ENCODE data around the gene PRKCA. TPM values are rescaled to one million over a fixed set of nuclear protein-coding genes. Genes with fewer than 3 reads are reported as not detected.
"Not testable (repeated sequence)": the region's sequence is repeated elsewhere in the genome, so short reads cannot be mapped to it uniquely, and the experiment has no call there.

Gene PRKCA
- polyA plus RNA-seq, 1 donor: 24.4 TPM

DNA sequence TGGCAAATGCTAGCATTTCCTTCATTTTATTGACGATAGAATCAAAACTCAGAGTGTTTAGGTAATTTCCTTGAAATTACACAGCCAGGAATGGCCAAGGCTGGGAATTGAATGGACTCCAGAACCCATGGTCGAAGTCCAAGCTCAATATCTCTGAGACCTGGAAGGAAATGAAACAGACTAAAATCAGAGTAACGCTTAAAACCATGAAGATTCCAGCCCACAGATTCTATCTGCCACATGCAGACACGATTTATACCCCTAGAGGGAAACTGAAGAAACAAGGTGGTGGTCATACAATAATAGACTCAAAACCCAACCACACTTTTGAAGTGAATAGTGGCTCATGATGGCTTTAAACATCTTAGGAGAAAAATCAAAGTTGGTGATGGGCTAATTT, 95.6 kb downstream of the PRKCA start:
- peak in 1 of 2 donors; percentile 66 for DNase-seq
- peaks cover 2% of the 10 kb centered on the region for H3K36me3 ChIP-seq (ENCODE audit: control insufficient read depth, insufficient read depth, low read length)
- H3K9me3 ChIP-seq (ENCODE audit: control insufficient read depth, low read depth, low read length): no peaks in the 10 kb centered on the region
- H3K27me3 ChIP-seq (ENCODE audit: control insufficient read depth, insufficient read depth, low read length): no peaks in the 10 kb centered on the region
- peaks cover 9% of the 10 kb centered on the region for H3K4me1 ChIP-seq (ENCODE audit: control insufficient read depth, insufficient read depth, low read length)
- H3K4me3 ChIP-seq (ENCODE audit: low read length): no peak overlapping the region
- 11% methylated on average over 1 of the region's 4 CpGs for WGBS (ENCODE audit: insufficient coverage, low lambda C conversion rate)
- peak overlapping the region; percentile 33 for H3K27ac ChIP-seq (ENCODE audit: low read length)

DNA sequence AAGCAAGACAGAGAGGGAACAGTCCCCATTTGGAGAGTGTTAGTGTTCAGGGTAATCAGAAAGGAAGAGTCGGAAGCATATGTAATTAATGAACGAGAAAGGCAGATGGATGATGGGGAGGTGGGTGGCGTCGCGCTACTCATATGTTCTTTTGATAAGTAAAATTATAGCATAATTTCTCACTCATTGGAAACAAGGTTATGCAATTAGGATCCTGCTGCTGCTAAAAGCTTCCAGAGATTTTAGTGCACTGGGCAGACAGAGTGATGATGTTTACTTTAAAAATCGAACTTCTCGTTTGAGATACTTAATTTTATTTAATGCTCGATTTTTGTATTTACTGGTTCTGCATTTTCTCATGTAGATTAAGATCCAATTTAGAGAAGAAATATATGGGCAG, 96.2 kb downstream of the PRKCA start:
- no peak for DNase-seq
- no peaks in the 10 kb centered on the region for H3K9me3 ChIP-seq (ENCODE audit: control insufficient read depth, low read depth, low read length)
- H3K4me3 ChIP-seq (ENCODE audit: low read length): no peak overlapping the region
- no peak overlapping the region for H3K27ac ChIP-seq (ENCODE audit: low read length)
- no CpG with 5 or more reads among the region's 8 CpGs for WGBS (ENCODE audit: insufficient coverage, low lambda C conversion rate)
- no peaks in the 10 kb centered on the region for H3K36me3 ChIP-seq (ENCODE audit: control insufficient read depth, insufficient read depth, low read length)
- H3K4me1 ChIP-seq (ENCODE audit: control insufficient read depth, insufficient read depth, low read length): peaks cover 9% of the 10 kb centered on the region
- no peaks in the 10 kb centered on the region for H3K27me3 ChIP-seq (ENCODE audit: control insufficient read depth, insufficient read depth, low read length)

DNA sequence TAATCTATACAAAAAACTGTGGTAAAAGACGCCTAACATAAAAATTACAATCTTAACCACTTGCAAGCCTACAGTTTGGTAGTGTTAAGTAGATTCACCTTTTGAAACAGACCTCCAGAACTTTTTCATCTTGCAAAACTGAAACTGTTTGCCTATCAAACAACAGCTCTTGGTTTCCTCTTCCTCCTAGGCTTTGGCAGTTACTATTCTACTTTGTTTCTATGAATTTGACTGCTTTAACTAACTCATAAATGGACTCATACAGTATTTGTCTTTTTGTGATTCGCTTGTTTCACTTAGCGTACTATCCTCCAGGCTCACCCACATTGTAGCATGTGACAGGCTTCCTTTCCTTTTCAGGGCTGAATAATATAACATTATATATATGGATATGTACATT, 97.0 kb downstream of the PRKCA start:
- Histone ChIP-seq H3K9me3 (ENCODE audit: control insufficient read depth, low read depth, low read length) (no peaks in the 10 kb centered on the region), H3K4me1 (ENCODE audit: control insufficient read depth, insufficient read depth, low read length) (peaks cover 9% of the 10 kb centered on the region), H3K27me3 (ENCODE audit: control insufficient read depth, insufficient read depth, low read length) (no peaks in the 10 kb centered on the region), H3K27ac (ENCODE audit: low read length) (no peak overlapping the region), H3K36me3 (ENCODE audit: control insufficient read depth, insufficient read depth, low read length) (no peaks in the 10 kb centered on the region), H3K4me3 (ENCODE audit: low read length) (no peak overlapping the region)
- no peak for DNase-seq
- 100% methylated on average over 1 of the region's 3 CpGs for WGBS (ENCODE audit: insufficient coverage, low lambda C conversion rate)

DNA sequence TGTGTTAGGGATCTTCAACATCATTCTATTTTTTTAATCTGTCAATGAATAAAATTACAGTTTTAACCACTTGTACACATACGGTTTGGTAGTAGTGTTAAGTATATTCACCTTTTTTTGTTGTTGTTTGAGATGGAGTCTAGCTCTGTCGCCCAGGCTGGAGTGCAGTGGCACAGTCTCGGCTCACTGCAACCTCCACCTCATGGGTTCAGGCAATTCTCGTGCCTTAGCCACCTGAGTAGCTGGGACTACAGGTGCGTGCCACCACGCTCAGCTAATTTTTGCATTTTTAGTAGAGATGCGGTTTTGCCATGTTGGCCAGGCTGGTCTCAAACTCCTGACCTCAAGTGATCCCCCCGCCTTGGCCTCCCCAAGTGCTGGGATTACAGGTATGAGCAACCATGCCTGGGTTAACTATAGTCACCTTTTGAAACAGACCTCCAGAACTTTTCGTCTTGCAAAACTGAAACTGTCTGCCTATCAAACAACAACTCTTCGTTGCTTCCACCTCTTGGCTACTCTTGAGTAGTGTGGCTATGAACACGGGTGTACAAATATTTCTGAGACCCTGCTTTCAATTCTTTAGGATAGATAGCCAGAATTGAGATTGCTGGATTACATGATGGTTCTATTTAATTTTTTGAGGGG, 97.8 kb downstream of the PRKCA start:
- not testable (repeated sequence) for H3K4me1 ChIP-seq (ENCODE audit: control insufficient read depth, insufficient read depth, low read length); H3K9me3 ChIP-seq (ENCODE audit: control insufficient read depth, low read depth, low read length); H3K27ac ChIP-seq (ENCODE audit: low read length); DNase-seq; H3K36me3 ChIP-seq (ENCODE audit: control insufficient read depth, insufficient read depth, low read length); H3K27me3 ChIP-seq (ENCODE audit: control insufficient read depth, insufficient read depth, low read length); H3K4me3 ChIP-seq (ENCODE audit: low read length)
- WGBS (ENCODE audit: insufficient coverage, low lambda C conversion rate): no CpG with 5 or more reads among the region's 11 CpGs

DNA sequence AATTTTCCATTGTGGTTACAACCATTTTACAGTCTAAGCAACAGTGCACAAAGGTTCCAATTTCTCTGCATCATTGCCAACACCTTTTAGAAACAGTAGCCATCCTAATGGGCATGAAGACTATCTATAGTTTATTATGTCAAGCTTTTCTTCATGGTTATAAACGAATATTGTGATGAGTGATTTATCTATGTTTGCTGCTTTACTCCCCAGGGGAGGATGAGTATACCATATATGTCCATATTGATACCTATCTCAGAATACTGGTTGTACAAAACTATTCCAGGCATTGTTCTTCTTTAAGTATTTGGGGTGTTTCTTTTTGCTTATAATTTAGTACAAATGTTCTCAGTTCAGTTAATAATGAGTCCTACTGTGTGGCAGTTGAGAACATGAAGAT, 98.3 kb downstream of the PRKCA start:
- no CpG with 5 or more reads among the region's 1 CpG for WGBS (ENCODE audit: insufficient coverage, low lambda C conversion rate)
- H3K4me1 ChIP-seq (ENCODE audit: control insufficient read depth, insufficient read depth, low read length): peaks cover 9% of the 10 kb centered on the region
- H3K9me3 ChIP-seq (ENCODE audit: control insufficient read depth, low read depth, low read length): no peaks in the 10 kb centered on the region
- H3K4me3 ChIP-seq (ENCODE audit: low read length): no peak overlapping the region
- H3K27ac ChIP-seq (ENCODE audit: low read length): no peak overlapping the region
- no peak for DNase-seq
- no peaks in the 10 kb centered on the region for H3K36me3 ChIP-seq (ENCODE audit: control insufficient read depth, insufficient read depth, low read length)
- no peaks in the 10 kb centered on the region for H3K27me3 ChIP-seq (ENCODE audit: control insufficient read depth, insufficient read depth, low read length)

DNA sequence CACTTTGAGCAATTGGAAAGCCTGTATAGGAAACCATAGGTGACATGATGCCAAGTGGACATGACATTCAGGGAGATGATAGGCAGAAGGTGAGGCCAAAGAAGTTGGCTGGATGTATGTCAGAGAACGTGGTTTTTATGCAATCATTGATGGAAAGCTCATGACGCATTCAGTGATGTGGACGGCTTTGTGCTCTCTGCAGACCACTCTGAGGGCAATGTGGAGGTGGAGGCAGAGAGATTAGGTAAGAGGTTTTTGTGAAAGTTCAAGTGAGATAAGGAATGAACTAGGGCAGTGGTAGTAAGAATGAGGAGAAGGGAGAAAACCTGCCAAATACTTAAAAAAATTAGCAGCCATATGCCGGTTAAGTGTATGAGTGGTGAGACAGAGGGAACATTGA, 99.0 kb downstream of the PRKCA start:
- Histone ChIP-seq H3K4me3 (ENCODE audit: low read length) (no peak overlapping the region), H3K9me3 (ENCODE audit: control insufficient read depth, low read depth, low read length) (no peaks in the 10 kb centered on the region), H3K27me3 (ENCODE audit: control insufficient read depth, insufficient read depth, low read length) (no peaks in the 10 kb centered on the region), H3K36me3 (ENCODE audit: control insufficient read depth, insufficient read depth, low read length) (no peaks in the 10 kb centered on the region), H3K4me1 (ENCODE audit: control insufficient read depth, insufficient read depth, low read length) (peaks cover 9% of the 10 kb centered on the region), H3K27ac (ENCODE audit: low read length) (no peak overlapping the region)
- no peak for DNase-seq
- WGBS (ENCODE audit: insufficient coverage, low lambda C conversion rate): 93% methylated on average over 3 of the region's 4 CpGs

DNA sequence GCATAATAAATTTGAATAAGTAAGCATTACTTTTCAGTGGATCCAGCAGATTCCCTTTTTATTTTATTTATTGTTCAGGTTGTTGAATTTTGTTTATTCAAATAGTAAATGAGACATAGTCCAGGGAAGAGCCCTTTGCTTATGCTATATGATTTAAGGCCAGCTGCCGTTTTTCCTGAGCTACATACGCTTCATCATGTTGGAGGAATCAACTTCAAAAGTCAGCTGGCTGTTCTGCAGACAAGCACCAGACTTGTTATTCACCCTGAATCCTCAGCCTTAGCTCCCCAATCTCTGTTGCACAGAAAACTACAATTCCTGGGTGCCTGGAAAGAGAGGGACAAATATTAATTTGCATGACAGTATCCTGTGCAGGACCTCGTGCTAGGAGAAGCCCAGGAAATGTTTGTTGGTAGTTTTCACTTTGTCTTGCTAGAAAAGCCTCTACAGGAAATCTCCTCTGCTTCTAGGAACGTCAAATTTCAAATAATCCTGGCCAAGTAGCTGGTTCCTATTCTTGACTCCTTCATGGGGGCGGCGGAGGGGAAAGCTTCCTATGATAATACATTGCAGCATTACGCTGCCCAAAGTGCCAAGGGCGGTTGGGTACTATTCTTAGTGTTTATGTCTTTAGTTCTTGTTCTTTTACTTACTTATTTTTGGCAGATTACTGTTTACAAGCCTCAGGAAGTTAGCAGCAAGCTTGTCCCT, 101.6 kb downstream of the PRKCA start:
- Histone ChIP-seq H3K4me1 (ENCODE audit: control insufficient read depth, insufficient read depth, low read length) (no peaks in the 10 kb centered on the region), H3K9me3 (ENCODE audit: control insufficient read depth, low read depth, low read length) (no peaks in the 10 kb centered on the region), H3K4me3 (ENCODE audit: low read length) (no peak overlapping the region), H3K27ac (ENCODE audit: low read length) (no peak overlapping the region), H3K27me3 (ENCODE audit: control insufficient read depth, insufficient read depth, low read length) (no peaks in the 10 kb centered on the region), H3K36me3 (ENCODE audit: control insufficient read depth, insufficient read depth, low read length) (no peaks in the 10 kb centered on the region)
- WGBS (ENCODE audit: insufficient coverage, low lambda C conversion rate): no CpG with 5 or more reads among the region's 8 CpGs
- DNase-seq: no peak

DNA sequence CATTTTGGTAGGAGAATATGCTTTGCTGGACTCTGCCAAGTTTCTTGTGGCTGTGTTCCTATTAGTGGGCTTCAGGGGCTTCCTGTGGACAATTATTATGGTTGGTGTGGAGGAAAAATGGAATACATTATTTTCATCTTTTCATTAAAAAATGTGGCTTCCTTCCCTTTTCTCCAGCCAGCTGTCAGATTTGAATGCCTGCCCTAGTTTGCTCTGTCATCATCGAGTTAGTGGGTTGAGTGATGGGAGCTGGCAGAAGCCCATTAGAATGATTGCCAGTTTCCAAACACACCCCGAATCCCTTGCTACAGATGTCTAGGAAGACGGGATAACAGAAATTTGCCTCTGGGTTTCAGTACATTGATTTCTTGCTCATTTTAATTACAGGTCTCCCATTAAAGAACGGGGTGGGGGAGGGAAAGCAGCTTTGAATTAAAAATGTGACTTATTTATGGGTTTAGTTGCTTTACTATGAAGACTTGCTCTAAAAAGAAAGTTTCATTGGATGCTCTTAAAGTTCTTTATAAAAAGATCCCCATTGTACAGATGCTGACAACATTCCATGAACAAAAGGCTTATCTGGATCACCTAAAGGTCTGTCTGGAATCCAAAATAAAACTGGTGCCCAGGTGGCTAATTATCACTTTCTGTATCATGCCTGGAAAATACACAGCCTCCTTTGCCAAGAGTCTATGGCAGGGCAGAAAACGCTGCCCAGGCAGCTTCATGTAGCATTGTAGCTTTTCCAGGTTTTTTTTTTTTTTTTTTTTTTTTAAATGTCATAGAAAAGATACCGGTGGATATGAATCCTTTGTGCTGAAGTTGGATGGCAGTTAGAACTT, 103.6 kb downstream of the PRKCA start:
- no peaks in the 10 kb centered on the region for H3K27me3 ChIP-seq (ENCODE audit: control insufficient read depth, insufficient read depth, low read length)
- no peaks in the 10 kb centered on the region for H3K4me1 ChIP-seq (ENCODE audit: control insufficient read depth, insufficient read depth, low read length)
- no peak overlapping the region for H3K27ac ChIP-seq (ENCODE audit: low read length)
- H3K36me3 ChIP-seq (ENCODE audit: control insufficient read depth, insufficient read depth, low read length): no peaks in the 10 kb centered on the region
- no peak overlapping the region for H3K4me3 ChIP-seq (ENCODE audit: low read length)
- DNase-seq: no peak
- no CpG with 5 or more reads among the region's 6 CpGs for WGBS (ENCODE audit: insufficient coverage, low lambda C conversion rate)
- no peaks in the 10 kb centered on the region for H3K9me3 ChIP-seq (ENCODE audit: control insufficient read depth, low read depth, low read length)

DNA sequence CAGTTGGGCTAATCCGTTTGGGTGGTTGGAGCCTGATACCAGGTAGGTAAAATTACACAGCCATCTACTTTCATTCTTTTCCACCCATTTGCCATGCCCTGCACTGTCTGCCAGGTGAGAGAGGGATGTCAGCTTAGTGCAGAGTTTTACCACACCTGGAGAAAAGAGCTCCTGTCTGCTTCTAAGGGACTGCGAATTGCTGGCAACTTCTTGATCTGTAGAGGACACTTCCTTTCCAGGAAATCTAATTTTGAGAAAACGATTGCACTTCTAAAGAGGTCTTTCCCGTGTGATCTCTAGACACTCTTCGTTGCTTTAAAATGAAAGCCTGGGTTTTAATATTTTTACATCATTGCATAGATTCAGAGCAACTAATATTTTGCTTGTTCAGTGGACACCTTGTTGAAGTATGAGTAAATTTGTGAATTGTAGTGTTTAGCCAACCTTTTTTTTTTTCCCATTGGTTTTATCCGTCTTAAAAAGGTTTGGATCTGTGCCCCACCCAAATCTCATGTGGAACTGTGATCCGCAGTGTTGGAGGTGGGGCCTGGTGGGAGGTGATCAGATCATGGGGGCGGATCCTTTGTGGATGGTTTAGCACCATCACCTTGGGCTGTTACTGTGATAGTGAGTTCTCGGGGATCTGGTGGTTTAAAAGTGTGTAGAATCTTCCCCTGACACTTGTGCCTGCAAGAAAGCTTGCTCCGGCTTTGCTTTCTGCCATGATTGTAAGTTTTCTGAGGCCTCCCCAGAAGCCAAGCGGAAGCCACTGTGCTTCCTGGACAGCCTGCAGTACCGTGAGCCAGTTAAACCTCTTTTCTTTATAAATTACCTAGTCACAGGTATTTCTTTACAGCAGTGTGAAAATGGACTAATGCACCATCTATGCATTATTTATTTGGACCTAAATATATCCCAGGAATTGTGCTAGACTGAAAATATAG, 104.6 kb downstream of the PRKCA start:
- no peak for DNase-seq
- no peak overlapping the region for H3K27ac ChIP-seq (ENCODE audit: low read length)
- 100% methylated on average over 1 of the region's 12 CpGs for WGBS (ENCODE audit: insufficient coverage, low lambda C conversion rate)
- H3K9me3 ChIP-seq (ENCODE audit: control insufficient read depth, low read depth, low read length): no peaks in the 10 kb centered on the region
- H3K4me3 ChIP-seq (ENCODE audit: low read length): no peak overlapping the region
- no peaks in the 10 kb centered on the region for H3K4me1 ChIP-seq (ENCODE audit: control insufficient read depth, insufficient read depth, low read length)
- H3K27me3 ChIP-seq (ENCODE audit: control insufficient read depth, insufficient read depth, low read length): no peaks in the 10 kb centered on the region
- H3K36me3 ChIP-seq (ENCODE audit: control insufficient read depth, insufficient read depth, low read length): no peaks in the 10 kb centered on the region

DNA sequence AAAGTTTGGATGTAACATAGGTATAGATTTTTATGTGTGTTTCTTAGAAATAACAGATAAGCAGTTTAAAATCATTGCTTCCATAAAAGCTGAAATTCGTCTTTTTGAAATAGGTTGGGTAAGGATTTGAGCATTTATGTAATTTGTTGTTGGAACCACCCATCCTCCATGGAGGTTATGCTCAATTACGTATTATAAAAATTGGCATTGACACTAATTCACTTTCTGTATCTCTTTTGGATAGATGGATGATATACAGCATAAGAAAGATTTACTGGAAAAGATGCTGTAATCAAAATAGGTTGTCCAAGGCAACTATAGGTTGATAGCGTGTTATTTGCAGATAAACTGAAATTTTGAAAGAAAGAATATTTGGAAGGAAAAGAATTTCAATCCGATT, 105.5 kb downstream of the PRKCA start:
- Histone ChIP-seq H3K36me3 (ENCODE audit: control insufficient read depth, insufficient read depth, low read length) (no peaks in the 10 kb centered on the region), H3K4me3 (ENCODE audit: low read length) (no peak overlapping the region), H3K27me3 (ENCODE audit: control insufficient read depth, insufficient read depth, low read length) (no peaks in the 10 kb centered on the region), H3K27ac (ENCODE audit: low read length) (no peak overlapping the region), H3K4me1 (ENCODE audit: control insufficient read depth, insufficient read depth, low read length) (peaks cover 6% of the 10 kb centered on the region), H3K9me3 (ENCODE audit: control insufficient read depth, low read depth, low read length) (no peaks in the 10 kb centered on the region)
- DNase-seq: no peak
- 98% methylated on average over 3 of the region's 4 CpGs for WGBS (ENCODE audit: insufficient coverage, low lambda C conversion rate)

Data from large intestine (tissue), 3 donors.